ENCODE data around the gene CYP2W1.
A peak's percentile ranks its signal among the peaks of the same experiment; 100 is the strongest.

Gene CYP2W1

DNA sequence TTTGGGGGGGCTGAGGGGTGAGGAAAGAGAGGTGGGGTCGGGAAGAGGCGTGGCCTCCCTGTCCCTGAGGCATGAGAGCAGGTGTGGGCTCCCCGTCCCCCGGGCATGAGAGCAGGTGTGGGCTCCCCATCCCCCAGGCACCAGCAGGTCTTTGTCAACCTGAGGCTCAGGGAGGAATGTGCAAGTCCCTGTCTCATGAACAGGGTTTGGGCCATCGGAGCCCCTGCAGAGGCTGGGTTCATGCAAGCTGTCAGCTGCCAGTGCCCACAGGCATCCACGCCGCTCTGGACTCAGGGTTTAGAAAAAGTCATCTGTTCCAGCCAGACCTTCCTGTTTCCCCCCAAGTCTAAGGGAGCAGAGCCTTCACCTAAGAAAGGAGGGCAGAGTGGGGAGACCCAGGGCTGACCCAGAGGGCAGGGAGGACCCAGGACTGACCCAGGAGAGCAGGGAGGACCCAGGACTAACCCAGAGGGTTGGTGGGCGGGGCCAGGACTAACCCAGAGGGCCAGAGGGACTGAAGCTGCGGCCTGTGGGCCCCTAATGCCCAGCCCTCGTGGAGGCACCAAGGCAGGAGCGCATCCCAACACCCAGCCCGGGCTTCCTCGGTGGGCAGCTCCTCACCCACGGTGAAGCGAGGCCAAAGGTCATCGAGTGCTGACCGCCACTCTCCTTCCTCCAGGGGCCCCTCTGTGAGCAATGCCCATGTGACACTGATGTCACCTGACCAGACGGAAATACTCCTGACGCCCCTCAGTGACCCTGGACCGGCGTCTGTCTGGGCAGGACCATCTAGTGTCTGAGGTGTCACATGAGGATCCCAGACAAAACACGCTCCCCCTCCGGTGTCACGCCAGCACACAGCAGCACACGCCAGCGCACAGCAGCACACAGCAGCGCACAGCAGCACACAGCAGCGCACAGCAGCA lies 32.5 kb downstream of the CYP2W1 start:
- no peak for DNase-seq (ENCODE audit: low spot score)

DNA sequence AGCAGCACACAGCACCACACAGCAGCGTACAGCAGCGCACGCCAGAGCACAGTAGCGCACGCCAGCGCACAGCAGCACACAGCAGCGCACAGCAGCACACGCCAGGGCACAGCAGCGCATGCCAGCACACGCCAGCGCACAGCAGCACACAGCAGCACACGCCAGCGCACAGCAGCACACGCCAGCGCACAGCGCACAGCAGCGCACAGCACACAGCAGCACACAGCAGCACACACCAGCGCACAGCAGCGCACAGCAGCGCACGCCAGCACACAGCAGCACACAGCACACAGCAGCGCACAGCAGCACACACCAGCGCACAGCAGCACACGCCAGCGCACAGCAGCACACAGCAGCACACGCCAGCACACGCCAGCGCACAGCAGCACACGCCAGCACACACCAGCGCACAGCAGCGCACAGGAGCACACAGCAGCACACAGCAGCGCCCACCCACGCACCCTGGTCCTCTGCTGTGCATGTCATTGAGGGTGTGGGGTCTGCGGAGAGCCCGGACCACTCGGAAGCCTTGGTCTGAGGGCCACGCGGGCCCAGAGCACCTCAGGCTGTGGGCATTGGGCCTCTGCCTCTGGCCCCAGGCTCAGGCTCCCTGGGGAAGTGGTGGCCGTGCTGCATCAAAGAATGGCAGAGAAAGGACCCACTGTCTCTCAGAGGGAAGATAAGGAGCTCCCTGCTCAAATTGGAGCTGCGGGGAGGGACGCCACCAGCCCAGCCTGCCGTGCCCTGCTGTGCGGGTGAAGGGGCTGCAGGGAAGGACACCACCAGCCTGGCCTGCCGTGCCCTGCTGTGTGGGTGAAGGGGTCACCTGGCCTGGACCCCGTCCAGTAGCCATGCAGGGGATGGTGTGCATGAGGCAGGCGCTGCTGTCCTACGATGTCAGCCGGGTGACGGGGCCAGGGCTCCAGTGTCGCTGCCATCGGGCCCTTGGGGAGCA lies 33.9 kb downstream of the CYP2W1 start:
- no peak for DNase-seq (ENCODE audit: low spot score)

DNA sequence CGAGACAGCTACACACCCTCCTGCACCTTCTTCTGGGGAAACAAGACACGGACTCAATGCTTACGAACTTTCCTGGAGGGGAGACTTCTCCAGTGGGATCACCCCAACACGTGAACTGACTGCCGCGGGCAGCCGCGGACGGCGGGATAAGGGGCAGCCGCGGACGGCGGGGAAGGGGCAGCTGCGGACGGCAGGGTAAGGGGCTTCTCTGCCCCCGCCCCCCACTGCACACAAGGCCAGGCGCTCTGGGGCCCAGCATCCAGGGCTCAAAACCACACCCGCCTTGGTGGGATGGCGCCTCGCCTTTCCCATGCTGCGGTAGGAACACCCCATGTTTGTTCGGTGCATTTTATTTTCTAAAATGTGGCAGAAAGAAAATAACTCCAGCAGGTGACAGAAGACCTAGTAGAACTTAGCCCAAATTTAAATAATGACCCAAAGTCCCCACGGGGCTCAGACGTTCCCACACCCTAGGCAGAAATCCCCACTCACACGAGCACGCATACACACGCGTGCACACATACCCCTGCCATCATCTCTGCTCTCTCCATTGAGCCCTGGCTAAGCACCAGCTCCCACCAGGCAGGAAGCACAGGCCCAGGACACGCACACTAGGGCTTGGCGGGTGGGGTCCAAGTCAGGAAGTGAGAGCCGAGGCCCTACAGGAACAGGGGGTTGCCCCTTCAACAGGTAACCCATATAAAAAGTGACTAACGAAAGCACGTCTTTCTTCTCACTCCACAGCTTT lies 34.8 kb downstream of the CYP2W1 start:
- DNase-seq (ENCODE audit: low spot score), result no peak

DNA sequence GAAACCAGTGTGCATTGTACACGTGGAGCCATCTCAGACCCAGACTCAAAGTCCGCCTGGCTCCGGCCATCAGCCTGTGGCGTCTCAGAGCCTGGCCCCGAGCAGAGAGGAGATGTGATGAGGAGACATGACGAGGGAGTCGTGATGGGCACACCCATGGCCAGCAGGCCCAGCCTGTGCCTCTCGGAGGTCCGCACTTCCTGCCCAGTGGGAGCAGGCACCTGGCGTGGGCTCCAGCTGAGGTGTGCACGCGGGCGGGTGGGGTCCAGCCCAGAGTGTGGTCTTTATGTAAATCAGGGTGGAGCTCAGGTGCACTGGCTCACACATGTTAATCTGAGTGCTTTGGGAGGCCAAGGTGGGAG lies 35.3 kb downstream of the CYP2W1 start:
- DNase-seq (ENCODE audit: low spot score), result no peak

DNA sequence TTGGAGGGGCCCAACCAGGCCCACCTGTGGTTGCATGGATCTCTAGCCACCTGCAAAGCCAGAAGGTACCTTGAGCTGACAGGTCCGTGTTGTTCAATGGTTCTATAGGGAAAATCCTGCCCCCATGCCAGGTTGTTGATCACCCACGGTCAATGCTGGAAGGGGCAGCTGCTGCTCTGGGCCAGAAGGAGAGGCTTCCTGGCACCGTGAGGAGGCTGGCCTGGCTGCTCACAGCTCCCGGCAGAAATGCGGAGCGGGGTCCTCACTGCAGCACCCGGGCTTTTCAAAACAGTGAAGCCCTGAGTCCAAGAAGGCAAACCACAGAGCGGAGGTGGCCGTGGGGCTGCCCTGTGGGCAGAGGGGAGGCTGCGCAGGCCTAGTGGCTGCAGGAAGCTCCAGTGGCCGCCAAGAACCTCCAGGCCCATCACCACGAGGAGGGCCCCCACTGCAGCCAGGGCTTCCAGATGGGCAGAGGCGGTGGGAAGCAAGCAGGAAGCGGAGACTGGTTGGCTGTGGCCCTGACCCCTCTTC lies 36.3 kb downstream of the CYP2W1 start:
- no peak for DNase-seq (ENCODE audit: low spot score)

DNA sequence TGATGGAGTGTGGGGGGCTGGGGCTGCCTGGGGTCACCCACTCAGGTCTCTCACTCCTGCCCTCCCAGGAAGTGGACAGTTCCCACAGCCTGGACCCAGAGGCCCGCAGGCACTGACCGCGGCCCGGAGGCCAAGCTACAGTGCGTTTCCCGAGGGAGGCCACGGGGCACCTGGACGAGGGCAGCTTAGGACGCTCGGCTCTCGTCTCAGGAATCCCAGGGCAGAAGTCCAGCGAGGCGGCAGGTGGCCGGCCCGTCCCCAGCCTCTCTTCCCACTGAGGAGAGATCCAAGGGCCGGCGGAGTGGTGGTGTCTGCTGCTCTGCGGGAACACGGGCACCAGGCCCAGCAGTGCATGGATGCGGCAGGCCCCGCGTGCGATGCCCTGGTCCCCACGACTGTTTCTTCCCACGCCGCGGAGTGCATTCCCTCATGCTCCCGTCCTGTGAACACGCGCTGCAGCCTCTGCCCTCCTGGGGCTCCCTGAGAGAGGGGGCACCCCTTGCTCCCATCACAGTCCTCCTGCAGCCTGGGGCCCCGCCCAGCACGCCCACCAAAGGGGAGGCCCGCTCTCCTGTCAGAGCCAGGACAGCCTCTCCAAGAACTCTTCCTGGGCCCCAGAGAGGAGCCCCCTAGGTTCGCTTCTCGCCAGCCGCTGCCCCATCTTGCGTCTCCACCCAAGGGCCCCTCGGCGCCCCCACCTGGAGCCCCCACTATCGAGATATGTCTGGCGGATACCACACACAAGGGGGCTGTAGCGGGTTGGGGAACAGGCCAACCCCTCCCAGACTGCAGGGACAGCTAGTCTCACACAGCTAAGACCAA lies 37.0 kb downstream of the CYP2W1 start:
- DNase-seq (ENCODE audit: low spot score), result no peak

DNA sequence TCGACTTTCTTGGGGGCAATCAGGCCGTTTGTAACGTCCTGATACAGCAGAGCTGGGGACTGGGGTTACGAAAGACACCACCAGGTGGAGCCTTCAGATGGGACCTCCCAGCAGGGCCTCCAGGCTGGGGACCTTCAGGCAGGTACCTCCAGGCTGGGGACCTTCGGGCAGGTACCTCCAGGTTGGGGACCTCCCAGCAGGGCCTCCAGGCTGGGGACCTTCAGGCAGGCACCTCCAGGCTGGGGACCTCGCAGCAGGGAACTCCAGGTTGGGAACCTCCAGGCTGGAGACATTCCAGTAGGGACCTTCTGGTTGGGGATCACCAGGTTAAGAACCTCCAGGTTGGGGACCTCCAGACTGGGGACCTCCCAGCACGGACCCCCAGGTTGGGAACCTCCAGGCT lies 37.9 kb downstream of the CYP2W1 start:
- DNase-seq (ENCODE audit: low spot score), result no peak

DNA sequence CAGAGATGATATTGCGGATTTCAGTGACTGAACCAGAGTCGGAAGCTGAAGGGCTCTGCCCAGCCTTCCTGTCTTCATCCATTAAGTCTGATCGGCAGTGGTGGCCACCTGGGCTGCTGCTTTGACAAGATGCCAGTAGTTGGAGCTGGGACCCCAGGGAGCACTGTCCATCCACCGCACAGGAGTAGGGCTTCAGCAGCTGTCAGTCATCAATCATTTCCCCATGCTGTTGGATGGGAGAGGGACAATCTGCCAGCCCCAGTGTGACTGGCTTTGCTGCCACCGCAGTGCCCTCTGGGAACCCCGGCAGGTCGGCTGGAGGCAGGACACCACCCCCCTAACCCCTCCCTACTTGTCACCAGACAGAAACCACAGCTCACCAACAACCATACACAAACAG lies 38.4 kb downstream of the CYP2W1 start:
- no peak for DNase-seq (ENCODE audit: low spot score)

DNA sequence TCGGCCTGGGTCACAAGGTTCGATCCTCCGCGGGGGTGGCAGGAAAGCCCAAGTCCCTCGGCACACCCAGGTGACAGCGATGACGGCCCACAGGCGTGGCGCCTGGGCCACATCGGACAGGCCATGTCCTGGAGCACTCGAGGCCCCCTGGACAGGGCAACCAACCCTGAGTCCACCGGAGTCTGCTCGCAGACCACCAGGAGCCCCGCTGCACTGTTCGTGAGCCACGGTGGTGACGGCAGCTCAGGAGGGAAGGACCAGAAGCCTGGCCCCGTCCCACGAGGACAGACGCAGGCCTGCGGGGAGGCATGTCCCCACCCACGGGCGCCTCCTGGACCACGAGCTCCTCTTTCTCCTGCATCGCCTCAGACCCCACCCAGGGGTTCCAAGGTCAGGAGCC lies 39.0 kb downstream of the CYP2W1 start:
- DNase-seq (ENCODE audit: low spot score), result no peak

DNA sequence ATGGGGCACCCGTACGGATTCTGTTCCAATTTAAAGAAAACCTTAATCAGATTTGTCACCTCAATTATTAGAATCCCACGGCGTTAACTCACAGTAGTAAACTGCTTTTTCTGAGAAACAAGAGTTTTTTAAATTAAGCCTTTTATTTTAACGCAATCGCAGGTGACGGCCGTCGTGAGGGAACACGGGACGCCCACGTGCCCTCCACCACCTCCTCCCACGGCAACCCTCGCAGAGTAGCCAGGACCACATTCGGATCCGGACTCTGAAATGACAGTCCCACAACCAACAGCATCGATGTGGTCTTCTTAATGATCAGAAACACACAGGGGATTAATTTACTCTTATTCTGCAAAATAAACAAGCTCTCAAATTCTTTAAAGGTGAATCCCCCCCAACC lies 39.4 kb downstream of the CYP2W1 start:
- no peak for DNase-seq (ENCODE audit: low spot score)

DNA sequence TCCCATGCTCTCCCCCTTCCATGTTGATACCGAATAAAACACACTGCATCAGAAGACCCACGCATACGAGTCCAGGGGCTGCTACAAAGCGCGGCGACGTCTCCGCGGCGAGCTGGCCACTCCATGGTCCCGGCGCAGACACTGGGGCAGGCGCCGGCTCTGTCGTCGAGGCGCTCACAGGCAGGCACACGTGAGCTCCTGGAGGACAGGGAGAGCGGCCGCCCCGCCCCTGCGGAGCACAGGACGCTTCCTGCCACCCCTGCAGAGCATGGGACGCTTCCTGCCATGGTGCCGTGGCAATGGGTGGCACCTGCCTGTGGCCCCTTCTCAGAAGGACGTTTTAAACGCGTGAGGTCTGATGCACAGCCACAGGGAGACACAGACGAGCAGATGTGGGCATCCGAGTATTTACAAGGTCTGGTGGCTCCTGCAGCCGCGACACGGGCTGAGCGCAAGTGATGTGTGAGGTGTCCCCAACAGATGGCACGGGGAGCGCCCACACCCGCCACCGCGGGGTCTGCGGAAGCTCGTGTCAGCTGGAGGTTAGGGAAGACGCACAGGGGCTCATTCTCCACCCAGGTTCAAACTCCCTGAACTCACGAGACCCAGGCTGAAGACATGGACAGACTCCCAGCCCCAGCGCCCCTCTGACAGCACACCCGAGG lies 40.0 kb downstream of the CYP2W1 start:
- no peak for DNase-seq (ENCODE audit: low spot score)

DNA sequence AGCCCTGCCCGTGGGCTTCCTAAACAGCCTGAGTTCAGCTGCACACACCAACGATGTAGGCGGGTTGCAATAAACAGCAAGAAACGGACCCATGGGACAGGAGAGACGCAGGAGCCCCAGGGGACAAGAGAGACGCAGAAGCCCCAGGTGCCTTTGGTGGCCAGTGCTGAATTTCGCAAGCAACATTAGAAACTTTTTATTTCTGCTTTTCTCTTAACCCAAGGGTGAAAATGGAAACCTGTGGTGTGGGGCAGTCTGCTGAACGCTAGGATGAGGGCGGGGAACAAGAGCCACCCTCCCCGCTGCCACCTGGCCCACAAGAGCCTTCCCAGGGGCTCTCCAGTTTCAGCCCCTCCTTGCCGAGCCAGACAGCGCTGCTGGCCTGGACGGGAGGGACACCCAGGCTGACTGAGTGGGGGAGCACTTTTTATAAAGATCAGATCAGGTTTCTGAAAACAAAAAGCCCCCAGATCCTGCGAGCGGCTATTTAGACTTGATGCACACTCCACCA lies 41.4 kb downstream of the CYP2W1 start:
- DNase-seq (ENCODE audit: low spot score), result no peak

DNA sequence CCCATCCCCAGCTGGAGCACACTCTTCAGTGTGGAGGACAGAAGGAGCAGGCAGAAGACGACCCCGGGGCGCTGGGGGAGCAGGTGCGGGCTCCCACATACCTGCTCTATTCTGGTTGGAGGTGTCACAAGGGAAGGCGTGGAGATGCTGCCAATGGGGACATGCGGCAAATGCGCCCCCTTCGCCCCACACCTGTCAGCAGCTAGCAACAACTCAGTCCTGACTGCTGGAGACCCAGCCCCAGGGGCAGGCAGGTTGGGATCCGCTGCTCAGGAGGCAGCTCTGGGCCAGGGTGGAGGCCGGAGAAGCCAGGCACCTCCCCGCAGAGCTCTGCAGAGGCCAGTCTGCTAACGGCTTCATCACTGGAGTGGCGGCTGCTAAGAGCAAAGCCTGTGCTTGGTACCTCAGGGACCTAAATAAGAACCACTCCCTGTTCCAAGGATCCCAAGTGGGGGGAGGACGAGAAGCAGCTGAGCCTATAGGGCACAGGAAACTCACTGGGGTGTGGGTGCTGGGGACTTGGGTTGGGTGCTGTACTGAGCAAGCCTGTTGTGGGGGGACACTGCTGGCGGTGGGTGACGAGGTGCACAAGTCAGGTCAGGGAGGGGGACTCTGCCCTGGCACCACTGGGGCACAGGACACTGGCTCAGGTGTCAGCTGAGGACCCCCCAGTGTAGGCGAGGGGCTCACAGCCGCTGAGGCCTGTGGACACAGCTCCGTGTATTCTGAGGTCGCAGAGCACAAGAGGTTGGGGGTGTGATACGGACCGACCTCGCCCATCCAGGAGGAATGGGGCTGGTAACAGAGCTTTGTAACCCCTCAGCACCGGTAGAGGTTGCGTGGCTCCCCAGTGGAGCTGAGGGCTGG lies 42.1 kb downstream of the CYP2W1 start:
- peak; percentile 6 for DNase-seq (ENCODE audit: low spot score)

DNA sequence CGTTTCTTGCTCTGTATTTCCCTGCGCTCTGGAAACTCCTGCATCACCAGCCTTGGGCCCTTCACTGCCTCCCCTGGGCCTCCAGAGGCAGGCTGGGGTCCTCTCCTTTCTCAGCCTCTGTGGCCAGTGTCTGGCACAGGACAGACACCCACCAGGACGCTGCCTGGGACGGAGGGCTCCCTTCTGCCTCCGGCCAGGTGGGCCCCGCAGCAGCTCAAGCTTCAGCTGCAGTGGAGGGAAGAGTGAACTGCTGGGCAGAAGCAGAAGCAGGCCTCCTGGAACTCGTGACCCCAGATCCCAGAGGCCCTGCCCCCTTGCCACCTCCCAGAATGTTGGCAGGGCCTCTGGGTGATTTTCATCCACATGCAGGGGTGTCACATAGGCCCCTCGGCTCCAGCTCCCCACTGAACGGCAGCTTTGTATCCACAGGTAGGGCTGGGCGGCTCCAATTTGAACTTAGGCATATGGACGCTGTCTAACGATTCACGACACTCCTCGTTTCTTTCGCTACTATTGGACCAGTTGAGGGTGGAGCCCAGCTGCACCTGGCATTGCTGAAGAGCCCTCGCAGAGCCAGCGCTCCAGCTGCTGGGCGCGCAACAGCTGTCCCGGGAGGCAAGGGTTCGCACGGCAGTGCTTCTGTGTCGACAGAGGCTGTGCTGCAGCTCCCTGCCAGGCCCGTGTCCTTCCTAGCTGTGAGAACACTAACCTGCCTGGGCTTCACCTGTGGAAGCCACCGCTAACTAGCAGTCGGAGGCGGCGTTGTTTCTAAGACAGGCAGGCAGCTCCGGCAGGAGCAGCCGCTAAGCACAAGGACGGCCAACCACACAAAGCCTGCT lies 43.0 kb downstream of the CYP2W1 start:
- DNase-seq (ENCODE audit: low spot score), result peak; percentile 9

DNA sequence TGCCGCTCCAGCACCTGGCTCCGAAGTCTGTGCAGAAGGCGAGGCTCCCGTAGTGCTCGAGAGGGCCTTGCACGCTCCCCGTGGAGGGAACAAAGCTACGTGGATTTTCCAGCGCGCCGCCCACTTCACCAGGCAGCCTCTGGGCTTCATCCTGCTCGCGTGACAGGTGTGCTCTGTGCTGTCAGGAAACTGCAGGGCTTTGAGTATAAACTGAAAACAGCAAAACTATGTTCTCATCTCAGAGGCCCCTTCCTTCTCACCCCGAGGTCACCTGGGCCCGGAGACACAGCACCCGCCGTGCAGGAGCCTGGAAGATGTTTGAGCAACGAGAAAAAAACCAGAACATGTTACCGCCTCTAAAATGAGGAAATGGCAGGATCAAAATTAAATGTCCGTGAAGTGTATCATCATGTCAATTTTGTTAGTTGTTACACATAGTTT lies 43.8 kb downstream of the CYP2W1 start:
- DNase-seq (ENCODE audit: low spot score), result peak; percentile 10

DNA sequence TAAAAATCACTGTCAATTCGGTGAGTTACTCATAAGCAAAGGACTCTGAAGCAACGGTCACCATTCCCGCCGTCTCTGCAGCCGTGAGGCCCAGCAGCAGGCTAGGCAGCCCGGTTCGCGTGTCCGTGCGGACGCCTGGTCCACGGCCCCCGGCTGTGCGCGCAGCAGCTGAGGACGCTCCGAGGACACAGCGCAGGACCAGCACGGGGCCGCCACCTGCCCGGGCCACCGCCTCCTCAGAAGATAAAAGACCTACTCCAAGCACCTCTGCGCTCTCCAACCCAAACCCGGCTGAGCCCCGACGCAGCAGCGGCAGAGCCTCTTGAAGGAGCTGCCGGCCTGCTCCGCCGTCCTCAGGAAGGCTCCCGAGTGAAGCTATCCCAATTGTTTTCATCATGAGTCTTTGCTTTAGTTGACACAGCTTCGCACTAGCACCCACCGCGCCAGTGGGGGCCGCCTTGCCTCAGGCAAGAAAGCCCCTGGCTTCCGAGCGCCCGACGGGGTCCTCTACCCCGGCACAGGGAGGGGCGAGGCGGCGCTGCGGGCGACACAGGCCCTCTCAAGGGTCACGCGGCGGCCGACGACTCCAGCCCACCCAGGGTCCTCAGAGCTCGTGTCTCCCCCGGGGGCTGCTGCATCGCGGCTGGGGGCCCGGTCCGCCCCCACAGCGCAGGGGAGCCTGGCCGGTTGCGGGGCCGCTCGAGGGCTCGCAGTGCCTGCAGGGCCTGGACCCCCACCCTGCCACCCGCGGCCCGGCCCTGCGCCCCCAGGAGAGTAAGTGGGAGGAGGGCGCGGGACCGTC lies 44.5 kb downstream of the CYP2W1 start:
- peak; percentile 67 for DNase-seq (ENCODE audit: low spot score)

DNA sequence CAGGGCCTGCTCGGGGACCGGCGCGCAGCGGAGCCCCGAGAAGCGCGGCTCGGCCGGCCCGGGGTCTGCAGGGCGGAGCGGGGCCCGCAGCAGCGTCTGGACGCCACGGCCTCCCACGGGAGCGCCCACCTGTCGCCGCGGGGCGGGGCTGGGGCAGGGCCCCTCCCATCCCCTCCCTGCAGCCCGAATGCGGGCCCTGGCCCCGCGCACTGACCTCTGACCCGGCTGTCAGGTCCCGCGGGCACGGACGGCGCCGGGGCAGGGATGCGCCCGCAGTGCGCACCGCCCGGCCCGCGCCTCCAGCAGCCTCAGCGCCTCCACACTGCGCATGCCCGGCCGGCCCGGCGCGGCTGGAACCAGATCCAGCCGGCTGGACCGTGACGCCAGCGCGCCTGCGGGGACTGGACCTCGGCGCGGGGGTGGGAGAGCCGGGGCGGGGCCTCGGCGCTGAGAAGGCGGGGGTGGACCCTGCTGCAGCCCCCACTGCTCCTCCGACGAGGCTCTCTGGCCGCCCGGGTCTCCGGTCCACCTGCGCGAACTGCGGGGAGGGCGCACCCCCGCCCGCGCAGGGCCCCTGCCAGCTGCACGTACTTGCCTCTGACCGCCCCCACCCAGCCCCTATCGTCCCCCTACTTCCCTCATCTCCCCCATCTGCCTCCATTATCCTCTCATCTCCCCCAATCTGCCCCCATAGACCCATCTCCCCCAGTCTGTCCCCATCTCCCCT lies 45.2 kb downstream of the CYP2W1 start:
- DNase-seq (ENCODE audit: low spot score), result peak; percentile 99
